NK-92 (cell line): ENCODE results near the gene LCE2C.

Experiments
- DNase-seq: peaks from one replicate; lab custom pipeline; 2025; ENCODE audit not compliant: unreplicated experiment; lab: John Stamatoyannopoulos, UW

LCE2C gene

DNA sequence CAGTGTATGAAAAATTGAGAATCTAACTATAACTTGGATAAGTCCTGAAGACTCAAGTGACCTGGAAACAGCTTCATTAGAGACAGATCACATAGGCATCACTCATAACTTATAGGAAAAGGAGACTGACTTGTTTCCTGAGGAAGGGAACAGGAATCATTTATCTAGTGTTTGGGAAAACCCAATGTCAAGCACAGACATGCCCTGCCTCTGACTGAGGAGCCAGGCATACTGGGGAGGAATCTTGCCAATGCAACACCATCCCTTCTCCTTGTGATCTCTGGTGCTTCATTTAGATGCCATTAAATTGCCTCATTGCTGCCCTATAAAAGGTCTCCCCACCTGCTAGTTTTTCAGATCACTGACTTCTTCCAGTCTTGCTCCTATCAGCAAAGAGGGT, 43.2 kb downstream of the LCE2C start:
- DNase-seq = no peak

DNA sequence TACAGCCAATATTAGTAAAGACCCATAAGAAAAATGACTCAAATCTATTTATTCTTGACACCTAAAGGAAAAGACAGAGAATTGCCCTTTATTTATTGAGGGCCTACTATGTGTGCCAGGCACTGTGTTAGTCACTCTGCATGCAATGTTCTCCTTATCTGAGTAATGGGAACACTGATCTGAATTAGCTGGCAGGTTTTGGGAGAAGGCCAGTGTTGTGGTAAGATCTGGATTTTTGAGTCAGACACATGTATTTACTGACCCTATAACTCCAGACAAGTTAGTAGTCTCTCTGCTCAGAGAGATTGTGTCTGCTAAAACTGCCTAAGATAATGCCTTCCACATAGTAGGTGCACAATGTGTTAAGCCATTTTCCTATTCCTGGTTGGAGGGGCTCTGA, 50.2 kb downstream of the LCE2C start:
- no peak for DNase-seq
